ENCODE measurements around the gene EXOC1L.

EXOC1L gene

GRCh38 chr4:55884093-55884850, 64.7 kb downstream of the EXOC1L start:
- no peak for DNase-seq (ENCODE audit: low read depth)

GRCh38 chr4:55884851-55885219, 65.2 kb downstream of the EXOC1L start:
- DNase-seq (ENCODE audit: low read depth), result no peak
